ENCODE measurements around the gene VIPR2. TPM values are rescaled to one million over a fixed set of nuclear protein-coding genes. Genes with fewer than 3 reads are reported as not detected.
A peak's percentile ranks its signal among the peaks of the same experiment; 100 is the strongest.

The VIPR2 gene
- total RNA-seq, 4 donors from 2014 or later: 9.3 to 16.6 (median 12.1) TPM

GRCh38 chr7:159108941-159109652 is 35.6 kb downstream of the VIPR2 start:
- no peaks in the 10 kb centered on the region for H3K36me3 ChIP-seq
- peaks cover 0 to 55% (median 0%) of the 10 kb centered on the region in 4 donors for H3K27me3 ChIP-seq
- WGBS: 56% methylated on average over 8 of the region's 9 CpGs
- TF ChIP-seq POLR2AphosphoS5 (IDR thresholded peaks at IDR 0.05): no peak
- no peak for TF ChIP-seq POLR2A (IDR thresholded peaks at IDR 0.05; ENCODE audit: low read depth)
- TF ChIP-seq EP300 (IDR thresholded peaks at IDR 0.05): no peak
- TF ChIP-seq, protein P1, sequence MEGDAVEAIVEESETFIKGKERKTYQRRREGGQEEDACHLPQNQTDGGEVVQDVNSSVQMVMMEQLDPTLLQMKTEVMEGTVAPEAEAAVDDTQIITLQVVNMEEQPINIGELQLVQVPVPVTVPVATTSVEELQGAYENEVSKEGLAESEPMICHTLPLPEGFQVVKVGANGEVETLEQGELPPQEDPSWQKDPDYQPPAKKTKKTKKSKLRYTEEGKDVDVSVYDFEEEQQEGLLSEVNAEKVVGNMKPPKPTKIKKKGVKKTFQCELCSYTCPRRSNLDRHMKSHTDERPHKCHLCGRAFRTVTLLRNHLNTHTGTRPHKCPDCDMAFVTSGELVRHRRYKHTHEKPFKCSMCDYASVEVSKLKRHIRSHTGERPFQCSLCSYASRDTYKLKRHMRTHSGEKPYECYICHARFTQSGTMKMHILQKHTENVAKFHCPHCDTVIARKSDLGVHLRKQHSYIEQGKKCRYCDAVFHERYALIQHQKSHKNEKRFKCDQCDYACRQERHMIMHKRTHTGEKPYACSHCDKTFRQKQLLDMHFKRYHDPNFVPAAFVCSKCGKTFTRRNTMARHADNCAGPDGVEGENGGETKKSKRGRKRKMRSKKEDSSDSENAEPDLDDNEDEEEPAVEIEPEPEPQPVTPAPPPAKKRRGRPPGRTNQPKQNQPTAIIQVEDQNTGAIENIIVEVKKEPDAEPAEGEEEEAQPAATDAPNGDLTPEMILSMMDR (IDR thresholded peaks at IDR 0.05): no peak
- H3K27ac ChIP-seq (replicated peaks in 1 of 4): peak overlapping the region in 1 of 4 donors; percentile 20
- intact Hi-C loops (cut with DNase I): no loop called here
- H3K4me3 ChIP-seq: no peak overlapping the region
- H3K4me1 ChIP-seq: peaks cover 24 to 33% (median 27%) of the 10 kb centered on the region in 4 donors
- no peaks in the 10 kb centered on the region for H3K9me3 ChIP-seq
- DNase-seq (ENCODE audit: extremely low spot score): no peak

GRCh38 chr7:159108491-159108890 is 36.2 kb downstream of the VIPR2 start:
- intact Hi-C loops (cut with DNase I): no loop called here
- 20% methylated on average over 1 of the region's 2 CpGs for WGBS
- TF ChIP-seq POLR2A (IDR thresholded peaks at IDR 0.05; ENCODE audit: low read depth) (no peak), EP300 (IDR thresholded peaks at IDR 0.05) (no peak), POLR2AphosphoS5 (IDR thresholded peaks at IDR 0.05) (no peak)
- TF ChIP-seq, protein P1 (IDR thresholded peaks at IDR 0.05): no peak
- peaks cover 0 to 55% (median 0%) of the 10 kb centered on the region in 4 donors for H3K27me3 ChIP-seq
- no peaks in the 10 kb centered on the region for H3K36me3 ChIP-seq
- no peak for DNase-seq (ENCODE audit: extremely low spot score)
- peaks cover 24 to 32% (median 26%) of the 10 kb centered on the region in 4 donors for H3K4me1 ChIP-seq
- no peaks in the 10 kb centered on the region for H3K9me3 ChIP-seq
- no peak overlapping the region for H3K27ac ChIP-seq (replicated peaks in 1 of 4)
- H3K4me3 ChIP-seq: no peak overlapping the region

- 73% methylated on average over 13 of the region's 13 CpGs for WGBS
- H3K27me3 ChIP-seq: peaks cover 0 to 44% (median 0%) of the 10 kb centered on the region in 4 donors
- intact Hi-C loops (cut with DNase I): no loop called here
- peaks cover 24 to 26% (median 25%) of the 10 kb centered on the region in 4 donors for H3K4me1 ChIP-seq
- no peak for DNase-seq (ENCODE audit: extremely low spot score)
- no peak for TF ChIP-seq POLR2A (IDR thresholded peaks at IDR 0.05; ENCODE audit: low read depth)
- no peak for TF ChIP-seq EP300 (IDR thresholded peaks at IDR 0.05)
- no peak for TF ChIP-seq POLR2AphosphoS5 (IDR thresholded peaks at IDR 0.05)
- TF ChIP-seq, protein P1 (IDR thresholded peaks at IDR 0.05): no peak
- H3K36me3 ChIP-seq: peaks cover 0 to 6% (median 0%) of the 10 kb centered on the region in 4 donors
- H3K4me3 ChIP-seq: no peak overlapping the region
- H3K9me3 ChIP-seq: no peaks in the 10 kb centered on the region
- no peak overlapping the region for H3K27ac ChIP-seq (replicated peaks in 1 of 4)
Observed at GRCh38 chr7:159107161-159107892, 37.3 kb downstream of the VIPR2 start.

DNA sequence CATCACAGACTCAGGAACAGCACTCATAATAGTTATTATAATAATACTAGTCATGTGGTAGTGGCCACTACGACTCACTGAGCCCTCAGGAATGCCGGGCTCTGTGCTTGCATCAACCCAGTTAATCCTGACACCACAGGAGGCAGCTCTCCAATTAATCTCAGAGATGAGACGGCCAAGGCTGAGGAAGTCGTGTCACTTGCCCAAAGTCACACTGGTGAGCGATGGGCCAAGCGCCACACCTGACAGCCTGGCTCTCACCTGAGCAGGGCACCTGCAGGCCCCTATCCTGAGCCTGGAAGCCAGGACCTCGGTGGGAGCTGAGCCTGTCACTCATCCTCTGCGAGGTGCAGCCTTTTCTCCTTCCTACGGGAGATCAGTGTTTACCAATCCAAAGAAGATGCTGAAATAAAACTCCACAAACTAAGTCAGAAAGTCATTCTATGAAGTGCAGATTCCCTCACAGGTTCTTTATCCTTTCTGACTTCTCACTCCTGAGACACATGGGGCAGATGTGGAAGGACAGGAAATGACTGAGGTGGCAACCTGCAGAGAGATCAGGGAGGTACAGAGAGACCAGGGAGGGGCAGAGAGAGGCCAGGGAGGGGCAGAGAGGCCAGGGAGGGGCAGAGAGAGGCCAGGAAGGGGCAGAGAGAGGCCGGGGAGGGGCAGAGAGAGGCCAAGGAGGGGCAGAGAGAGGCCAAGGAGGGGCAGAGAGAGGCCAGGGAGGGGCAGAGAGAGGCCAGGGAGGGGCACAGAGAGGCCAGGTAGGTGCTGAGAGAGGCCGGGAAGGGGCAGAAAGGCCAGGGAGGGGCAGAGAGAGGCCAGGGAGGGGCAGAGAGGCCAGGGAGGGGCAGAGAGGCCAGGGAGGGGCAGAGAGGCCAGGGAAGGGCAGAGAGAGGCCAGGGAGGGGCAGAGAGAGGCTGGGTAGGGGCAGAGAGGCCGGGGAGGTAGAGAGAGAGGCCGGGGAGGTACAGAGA is 38.5 kb downstream of the VIPR2 start:
- DNase-seq (ENCODE audit: extremely low spot score): no peak
- H3K27ac ChIP-seq (replicated peaks in 1 of 4): no peak overlapping the region
- intact Hi-C loops (cut with DNase I): no loop called here

More for the DNA sequence above, 38.5 kb downstream of the VIPR2 start:
- Histone ChIP-seq H3K27me3 (peaks cover 0 to 33% (median 0%) of the 10 kb centered on the region in 4 donors), H3K4me3 (no peak overlapping the region), H3K9me3 (no peaks in the 10 kb centered on the region), H3K36me3 (peaks cover 0 to 6% (median 3%) of the 10 kb centered on the region in 4 donors), H3K4me1 (peaks cover 23 to 26% (median 25%) of the 10 kb centered on the region in 4 donors)
- WGBS: 74% methylated on average over 7 of the region's 13 CpGs
- TF ChIP-seq POLR2A (IDR thresholded peaks at IDR 0.05; ENCODE audit: low read depth): no peak
- TF ChIP-seq POLR2AphosphoS5 (IDR thresholded peaks at IDR 0.05): no peak
- TF ChIP-seq, protein P1 (IDR thresholded peaks at IDR 0.05): no peak
- TF ChIP-seq EP300 (IDR thresholded peaks at IDR 0.05): no peak
